B cell (primary cell): Measurements from ENCODE around the gene RRBP1.

Source experiments
- CTCF ChIP-seq: fragments of 200-600 bp; IDR thresholded peaks from one replicate; pipeline ENCODE4 v1.8.0; 2022; ENCODE audit warnings: antibody characterized with exemption, mild to moderate bottlenecking
- EZH2 ChIP-seq: IDR thresholded peaks from 2 replicates; pipeline ENCODE4 v1.6.1; 2012; ENCODE audit warnings: borderline replicate concordance, low read depth, mild to moderate bottlenecking, moderate library complexity, low read length; ENCODE audit not compliant: insufficient read depth, poor library complexity, severe bottlenecking

GRCh38 chr20:17658648-17658993, 23.4 kb downstream of the RRBP1 start:
- TF ChIP-seq CTCF (no peak), EZH2 (no peak)
